Thymus (tissue), 11 donors: ENCODE data around the gene MBOAT1. TPM values are rescaled to one million over a fixed set of nuclear protein-coding genes. Genes with fewer than 3 reads are reported as not detected.
A peak's percentile ranks its signal among the peaks of the same experiment; 100 is the strongest.
"Not testable (repeated sequence)": the region's sequence is repeated elsewhere in the genome, so short reads cannot be mapped to it uniquely, and the experiment has no call there.

Source experiments
- DNase-seq, 9 donors: peaks; one replicate each; pipeline ENCODE4 v3.0.0-alpha.2; 2013; ENCODE audit warnings: low spot score in 9 of 9, low read depth in 6 of 9, missing footprints in 1 of 9
- H3K27ac ChIP-seq, 2 donors: one replicate each; pipeline ENCODE4 v1.5.1; 2013; ENCODE audit warnings: control low read depth in 1 of 2, low read depth in 1 of 2, low read length in 1 of 2, mild to moderate bottlenecking in 1 of 2, moderate library complexity in 1 of 2
- H3K27me3 ChIP-seq, 2 donors: one replicate each; pipeline ENCODE4 v1.5.1; 2013; ENCODE audit warnings: low read length in 1 of 2; ENCODE audit not compliant: control insufficient read depth in 2 of 2, insufficient read depth in 1 of 2
- H3K36me3 ChIP-seq, 2 donors: one replicate each; pipeline ENCODE4 v1.5.1; 2013; ENCODE audit warnings: low read length in 1 of 2, mild to moderate bottlenecking in 1 of 2, moderate library complexity in 1 of 2; ENCODE audit not compliant: control insufficient read depth in 2 of 2, insufficient read depth in 2 of 2
- H3K4me1 ChIP-seq, 2 donors: one replicate each; pipeline ENCODE4 v1.5.1; 2013; ENCODE audit warnings: low read length in 2 of 2; ENCODE audit not compliant: control insufficient read depth in 2 of 2, insufficient read depth in 2 of 2
- H3K4me3 ChIP-seq, 2 donors: one replicate each; pipeline ENCODE4 v1.5.1; 2013; ENCODE audit warnings: low read length in 2 of 2, control low read depth in 1 of 2, mild to moderate bottlenecking in 1 of 2
- H3K9me3 ChIP-seq, 2 donors: one replicate each; pipeline ENCODE4 v1.5.1; 2013; ENCODE audit warnings: low read length in 1 of 2, mild to moderate bottlenecking in 1 of 2; ENCODE audit not compliant: control insufficient read depth in 2 of 2, insufficient read depth in 1 of 2
- WGBS: extraction: QIAGEN DNeasy Blood & Tissue Kit; methylation state at CpG from one replicate; pipeline ENCODE4 v1.1.7; 2013; 5-methylcytosine and 5-hydroxymethylcytosine counted together
- polyA plus RNA-seq: library from polyadenylated mRNA; stranded (reverse); fragments of 200-250 nt; gene quantifications from one replicate; pipeline ENCODE4 v1.2.3, GENCODE V29; 2013
- total RNA-seq: library from RNA; stranded (reverse); fragments of 120-200 nt; gene quantifications from one replicate; pipeline ENCODE4 v1.2.4, GENCODE V29; 2013
- donor health status: healthy.

The MBOAT1 gene
- total and polyA plus RNA-seq, 2 donors = 2.3 to 4.7 TPM

GRCh38 chr6:20182069-20182468, 30.2 kb downstream of the MBOAT1 start:
- no peaks in the 10 kb centered on the region for H3K4me1 ChIP-seq
- no peak overlapping the region for H3K27ac ChIP-seq
- H3K27me3 ChIP-seq = no peaks in the 10 kb centered on the region
- DNase-seq = no peak
- 94% methylated on average over 2 of the region's 2 CpGs for WGBS
- H3K36me3 ChIP-seq = no peaks in the 10 kb centered on the region
- H3K9me3 ChIP-seq = no peaks in the 10 kb centered on the region
- H3K4me3 ChIP-seq = no peak overlapping the region

DNA sequence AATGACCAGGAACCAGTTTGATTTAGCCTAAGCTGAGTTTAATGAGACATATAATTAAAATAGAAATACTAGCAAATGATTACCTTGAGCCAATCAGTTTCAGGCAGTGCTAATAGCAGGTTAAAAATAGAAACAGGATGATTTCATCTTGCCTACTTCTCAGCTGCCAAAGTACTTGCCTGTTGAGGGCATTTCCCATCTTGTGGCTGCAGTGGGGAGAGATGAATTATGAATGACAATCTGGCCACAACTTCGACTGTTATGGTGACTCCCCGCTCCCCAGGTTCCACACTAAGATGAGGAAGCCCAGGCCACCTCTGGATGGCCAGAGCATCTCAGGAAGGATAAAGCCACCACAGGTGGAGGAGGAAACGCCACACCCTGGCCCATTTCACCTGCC, 31.3 kb downstream of the MBOAT1 start:
- no peaks in the 10 kb centered on the region for H3K36me3 ChIP-seq
- H3K9me3 ChIP-seq = no peaks in the 10 kb centered on the region
- H3K27ac ChIP-seq = no peak overlapping the region
- no peaks in the 10 kb centered on the region for H3K4me1 ChIP-seq
- no peak for DNase-seq
- H3K4me3 ChIP-seq = no peak overlapping the region
- WGBS = 57% methylated on average over 3 of the region's 3 CpGs
- no peaks in the 10 kb centered on the region for H3K27me3 ChIP-seq

DNA sequence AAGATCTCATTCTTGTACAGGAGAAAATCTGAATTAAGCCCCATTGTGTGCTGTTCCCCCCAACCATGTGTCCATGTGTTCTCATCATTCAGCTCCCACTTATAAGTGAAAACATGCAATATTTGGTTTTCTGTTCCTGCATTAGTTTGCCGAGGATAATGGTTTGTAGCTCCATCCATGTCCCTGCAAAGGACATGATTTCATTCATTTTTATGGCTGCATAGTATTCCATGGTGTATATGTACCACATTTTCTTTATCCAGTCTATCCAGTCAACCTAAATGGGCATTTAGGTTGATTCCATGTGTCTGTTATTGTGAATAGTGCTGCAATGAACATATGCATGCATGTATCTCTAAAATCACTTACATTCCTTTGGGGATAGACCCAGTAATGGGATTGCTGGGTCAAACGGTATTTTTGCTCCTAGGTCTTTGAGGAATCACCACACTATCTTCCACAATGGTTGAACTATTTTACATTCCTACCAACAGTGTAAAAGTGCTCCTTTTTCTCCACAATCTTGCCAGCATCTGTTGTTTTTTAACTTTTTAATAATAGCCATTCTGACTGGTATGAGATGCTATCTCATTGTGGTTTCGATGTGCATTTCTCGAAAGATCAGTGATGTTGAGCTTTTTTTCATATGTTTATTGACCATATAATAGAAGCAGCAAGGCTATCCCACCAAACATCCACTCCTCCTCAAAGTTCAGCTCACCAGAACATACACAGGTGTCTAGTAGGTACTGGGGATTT, 32.8 kb downstream of the MBOAT1 start:
- H3K27ac ChIP-seq, H3K36me3 ChIP-seq, H3K4me1 ChIP-seq, DNase-seq, H3K9me3 ChIP-seq, H3K27me3 ChIP-seq, H3K4me3 ChIP-seq: not testable (repeated sequence)
- WGBS = 68% methylated on average over 4 of the region's 4 CpGs

DNA sequence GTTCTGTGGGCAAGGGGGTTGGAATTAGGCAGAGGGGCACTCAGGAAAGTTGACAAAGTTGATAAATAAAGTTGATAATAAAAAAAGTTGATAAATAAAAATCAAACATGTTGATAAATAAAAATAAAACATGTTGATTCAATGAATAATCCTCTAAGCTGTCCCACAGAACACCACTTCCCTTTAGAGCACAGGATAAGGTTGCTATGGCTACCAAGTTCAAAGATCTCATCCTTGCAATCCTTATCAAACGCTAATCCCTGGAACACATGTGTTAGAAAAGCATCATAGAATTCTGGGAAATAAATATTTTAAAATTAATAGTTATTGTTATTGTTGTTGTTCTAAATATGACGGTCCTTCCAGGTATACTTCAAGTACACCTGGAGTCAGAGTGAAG, 33.9 kb downstream of the MBOAT1 start:
- DNase-seq = no peak
- Histone ChIP-seq H3K27me3 (no peaks in the 10 kb centered on the region), H3K9me3 (no peaks in the 10 kb centered on the region), H3K4me3 (no peak overlapping the region), H3K36me3 (no peaks in the 10 kb centered on the region), H3K4me1 (peaks cover 7% of the 10 kb centered on the region in 2 donors), H3K27ac (no peak overlapping the region)
- WGBS = 95% methylated on average over 2 of the region's 2 CpGs

- 95% methylated on average over 4 of the region's 4 CpGs for whole genome bisulfite sequencing
- DNase-seq = no peak
- H3K27me3 ChIP-seq = no peaks in the 10 kb centered on the region
Measured at GRCh38 chr6:20175810-20176410, 36.4 kb downstream of the MBOAT1 start.

GRCh38 chr6:20173833-20174792, 38.2 kb downstream of the MBOAT1 start:
- peak in 6 of 9 donors; percentile 2 to 50 (median 14) for DNase-seq
- H3K36me3 ChIP-seq = no peaks in the 10 kb centered on the region
- WGBS = 36% methylated on average over 13 of the region's 13 CpGs
- H3K4me3 ChIP-seq = no peak overlapping the region
- H3K4me1 ChIP-seq = peaks cover 7% of the 10 kb centered on the region in 2 donors
- no peaks in the 10 kb centered on the region for H3K9me3 ChIP-seq
- H3K27ac ChIP-seq = no peak overlapping the region
- H3K27me3 ChIP-seq = no peaks in the 10 kb centered on the region

More at GRCh38 chr6:20175810-20176410, 36.4 kb downstream of the MBOAT1 start:
- H3K4me3 ChIP-seq = no peak overlapping the region
- H3K9me3 ChIP-seq = no peaks in the 10 kb centered on the region
- no peak overlapping the region for H3K27ac ChIP-seq
- H3K4me1 ChIP-seq = peaks cover 7% of the 10 kb centered on the region in 2 donors
- no peaks in the 10 kb centered on the region for H3K36me3 ChIP-seq

- H3K4me1 ChIP-seq = peaks cover 7% of the 10 kb centered on the region in 2 donors
- 98% methylated on average over 3 of the region's 3 CpGs for WGBS
- H3K9me3 ChIP-seq = no peaks in the 10 kb centered on the region
Measured at GRCh38 chr6:20172842-20173456, 39.3 kb downstream of the MBOAT1 start.

GRCh38 chr6:20170455-20171148, 41.7 kb downstream of the MBOAT1 start:
- H3K27me3 ChIP-seq = no peaks in the 10 kb centered on the region
- H3K4me3 ChIP-seq = no peak overlapping the region
- H3K9me3 ChIP-seq = no peaks in the 10 kb centered on the region
- H3K4me1 ChIP-seq = peaks cover 7% of the 10 kb centered on the region in 2 donors
- no peaks in the 10 kb centered on the region for H3K36me3 ChIP-seq
- DNase-seq = no peak
- no peak overlapping the region for H3K27ac ChIP-seq
- 87% methylated on average over 4 of the region's 4 CpGs for WGBS

More at GRCh38 chr6:20172842-20173456, 39.3 kb downstream of the MBOAT1 start:
- Histone ChIP-seq H3K27ac (no peak overlapping the region), H3K36me3 (no peaks in the 10 kb centered on the region), H3K27me3 (no peaks in the 10 kb centered on the region), H3K4me3 (no peak overlapping the region)
- no peak for DNase-seq
